HG02798 (cell line): ENCODE measurements around the gene ZDHHC11.

ENCODE experiments used
- ATAC-seq: cut with Tn5 transposase; IDR thresholded peaks from one replicate; pipeline ENCODE4 v1.9.1; 2021; ENCODE audit warnings: mild to moderate bottlenecking; ENCODE audit not compliant: unreplicated experiment, poor library complexity

ZDHHC11 gene

GRCh38 chr5:850511-851006, at the start of gene ZDHHC11:
Gene ZDHHC11 (minus strand): TSS chr5:850986. CDS start chr5:850602, 384 bp downstream.
- ATAC-seq = no peak

- ATAC-seq = no peak
These were observed 42.9 kb upstream of the ZDHHC11 start for GRCh38 chr5:893711-894110.

GRCh38 chr5:893137-893506, 42.3 kb upstream of the ZDHHC11 start:
- ATAC-seq = peak; percentile 4

- peak; percentile 98 for ATAC-seq
These were observed 41.8 kb upstream of the ZDHHC11 start, which contains the start of the genes BRD9 and TRIP13 for GRCh38 chr5:892394-893136. Gene BRD9 (minus strand): TSS chr5:892801. CDS start chr5:892657, 144 bp downstream. Gene TRIP13 (plus strand): TSS chr5:892884. CDS start chr5:892999, 115 bp downstream.

GRCh38 chr5:891837-892393, 41.1 kb upstream of the ZDHHC11 start:
- ATAC-seq = no peak

- no peak for ATAC-seq
These were observed 40.5 kb upstream of the ZDHHC11 start for GRCh38 chr5:891117-891836.

GRCh38 chr5:889075-889710, 38.4 kb upstream of the ZDHHC11 start:
- no peak for ATAC-seq

GRCh38 chr5:888638-889035, 37.9 kb upstream of the ZDHHC11 start:
- ATAC-seq = no peak

GRCh38 chr5:887947-888637, 37.3 kb upstream of the ZDHHC11 start:
- no peak for ATAC-seq

- ATAC-seq = no peak
These were observed 36.0 kb upstream of the ZDHHC11 start for GRCh38 chr5:886716-887325.

- ATAC-seq = no peak
These were observed 35.2 kb upstream of the ZDHHC11 start for GRCh38 chr5:886036-886435.

- no peak for ATAC-seq
These were observed 34.7 kb upstream of the ZDHHC11 start for GRCh38 chr5:885529-885928.

GRCh38 chr5:885127-885442, 34.3 kb upstream of the ZDHHC11 start:
- ATAC-seq = no peak

GRCh38 chr5:884345-885126, 33.8 kb upstream of the ZDHHC11 start:
- no peak for ATAC-seq

- ATAC-seq = no peak
These were observed 32.8 kb upstream of the ZDHHC11 start for GRCh38 chr5:883475-884181.

GRCh38 chr5:882253-883183, 31.7 kb upstream of the ZDHHC11 start:
- ATAC-seq = no peak

- ATAC-seq = no peak
These were observed 30.8 kb upstream of the ZDHHC11 start for GRCh38 chr5:881551-881935.
